SK-N-MC (cell line): ENCODE measurements around the gene KTI12.

Experiments
- EZH2 ChIP-seq: fragments of 200-600 bp; sonication (generic); IDR thresholded peaks from one replicate; pipeline ENCODE4 v1.6.1; 2017; ENCODE audit warnings: antibody characterized with exemption
- POLR2AphosphoS5 ChIP-seq: IDR thresholded peaks from 2 replicates; pipeline ENCODE4 v1.6.1; 2012; ENCODE audit warnings: mild to moderate bottlenecking, low read depth, low read length, borderline replicate concordance

DNA sequence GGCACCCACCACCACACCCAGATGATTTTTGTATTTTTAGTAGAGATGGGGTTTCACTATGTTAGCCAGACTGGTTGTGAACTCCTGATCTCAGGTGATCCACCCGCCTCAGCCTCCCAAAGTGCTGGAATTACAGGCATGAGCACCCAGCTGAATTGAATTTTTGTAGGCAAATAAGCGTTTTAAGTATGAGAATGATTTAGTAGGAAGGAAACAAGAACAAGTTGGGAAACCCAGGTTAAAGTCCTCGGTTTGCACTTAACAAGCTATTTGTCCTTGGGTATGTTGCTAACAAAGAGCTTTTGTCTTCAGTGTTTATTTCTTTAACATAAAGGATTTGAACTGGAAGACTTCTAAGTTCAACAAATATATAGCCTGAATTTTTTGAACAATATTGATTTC, 46.4 kb upstream of the KTI12 start:
- no peak for TF ChIP-seq POLR2AphosphoS5
- no peak for TF ChIP-seq EZH2
